ENCODE measurements around the gene AGK.
"Not testable (repeated sequence)": the region's sequence is repeated elsewhere in the genome, so short reads cannot be mapped to it uniquely, and the experiment has no call there.

AGK gene

GRCh38 chr7:141647701-141648100 lies 96.5 kb downstream of the AGK start:
- DNase-seq (ENCODE audit: low spot score) = not testable (repeated sequence)

- DNase-seq (ENCODE audit: low spot score) = no peak
Observed at GRCh38 chr7:141648276-141649114, 97.3 kb downstream of the AGK start.

GRCh38 chr7:141649137-141649864 lies 98.1 kb downstream of the AGK start:
- no peak for DNase-seq (ENCODE audit: low spot score)

GRCh38 chr7:141649865-141650634 lies 98.8 kb downstream of the AGK start:
- DNase-seq (ENCODE audit: low spot score) = peak; percentile 88

GRCh38 chr7:141651417-141651816 lies 100.2 kb downstream of the AGK start:
- no peak for DNase-seq (ENCODE audit: low spot score)

GRCh38 chr7:141652691-141653090 lies 101.5 kb downstream of the AGK start:
- DNase-seq (ENCODE audit: low spot score) = no peak

GRCh38 chr7:141654551-141654950 lies 103.3 kb downstream of the AGK start:
- peak; percentile 87 for DNase-seq (ENCODE audit: low spot score)

GRCh38 chr7:141659501-141659900 lies 108.3 kb downstream of the AGK start:
- no peak for DNase-seq (ENCODE audit: low spot score)

GRCh38 chr7:141660259-141660658 lies 109.0 kb downstream of the AGK start:
- no peak for DNase-seq (ENCODE audit: low spot score)

- no peak for DNase-seq (ENCODE audit: low spot score)
Observed at GRCh38 chr7:141663081-141663849, 112.1 kb downstream of the AGK start.

GRCh38 chr7:141664450-141664849 lies 113.2 kb downstream of the AGK start:
- no peak for DNase-seq (ENCODE audit: low spot score)

- DNase-seq (ENCODE audit: low spot score) = no peak
Observed at GRCh38 chr7:141665208-141666035, 114.2 kb downstream of the AGK start.

GRCh38 chr7:141666071-141666470 lies 114.9 kb downstream of the AGK start:
- DNase-seq (ENCODE audit: low spot score) = no peak

- no peak for DNase-seq (ENCODE audit: low spot score)
Observed at GRCh38 chr7:141668853-141669252, 117.6 kb downstream of the AGK start.

GRCh38 chr7:141671705-141672496 lies 120.7 kb downstream of the AGK start:
- no peak for DNase-seq (ENCODE audit: low spot score)

- no peak for DNase-seq (ENCODE audit: low spot score)
Observed at GRCh38 chr7:141673346-141673745, 122.1 kb downstream of the AGK start.

- DNase-seq (ENCODE audit: low spot score) = no peak
Observed at GRCh38 chr7:141674171-141674671, 123.0 kb downstream of the AGK start.

GRCh38 chr7:141674702-141675101 lies 123.5 kb downstream of the AGK start:
- no peak for DNase-seq (ENCODE audit: low spot score)

- DNase-seq (ENCODE audit: low spot score) = no peak
Observed at GRCh38 chr7:141675436-141676215, 124.4 kb downstream of the AGK start.

Data from putamen (tissue), 1 donor.